Esophagus squamous epithelium (tissue), 4 donors: ENCODE data around the gene OR4C45.

Source experiments
- POLR2A ChIP-seq, 4 donors: fragments of 450-650 bp; IDR thresholded peaks; one replicate each; pipeline ENCODE4 v1.6.1; 2017; ENCODE audit warnings: antibody characterized with exemption in 4 of 4, mild to moderate bottlenecking in 4 of 4, moderate library complexity in 3 of 4
- TF ChIP-seq, protein P1 (sequence below), 6 experiments: fragments of 450-650 bp in 4 of 6; fragments of 200-600 bp in 2 of 6; sonication (generic) in 2 of 6; IDR thresholded peaks; one replicate each; pipeline ENCODE4 v1.5.1; 2016 to 2019; ENCODE audit warnings: antibody characterized with exemption in 6 of 6, mild to moderate bottlenecking in 4 of 6, moderate library complexity in 4 of 6

DNA sequence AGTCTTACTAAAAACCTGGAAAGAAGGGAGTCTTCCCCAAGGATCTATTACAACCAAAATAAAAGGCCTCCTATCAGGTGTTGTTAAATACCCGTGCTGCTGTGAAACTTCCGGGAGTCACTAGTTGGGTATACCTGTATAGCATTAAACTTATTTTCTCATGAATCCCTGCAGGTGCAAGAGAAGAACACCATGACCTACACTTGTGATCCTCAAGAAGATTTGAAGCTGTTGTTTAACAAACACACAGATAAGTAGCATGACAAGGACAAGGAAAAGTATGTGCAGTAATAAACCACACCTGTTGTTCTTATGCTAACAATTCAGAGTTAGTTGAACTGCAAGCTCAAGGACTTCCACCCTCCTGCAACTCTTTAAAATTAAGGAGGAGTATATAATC, 12.0 kb downstream of the OR4C45 start:
- TF ChIP-seq, protein P1, sequence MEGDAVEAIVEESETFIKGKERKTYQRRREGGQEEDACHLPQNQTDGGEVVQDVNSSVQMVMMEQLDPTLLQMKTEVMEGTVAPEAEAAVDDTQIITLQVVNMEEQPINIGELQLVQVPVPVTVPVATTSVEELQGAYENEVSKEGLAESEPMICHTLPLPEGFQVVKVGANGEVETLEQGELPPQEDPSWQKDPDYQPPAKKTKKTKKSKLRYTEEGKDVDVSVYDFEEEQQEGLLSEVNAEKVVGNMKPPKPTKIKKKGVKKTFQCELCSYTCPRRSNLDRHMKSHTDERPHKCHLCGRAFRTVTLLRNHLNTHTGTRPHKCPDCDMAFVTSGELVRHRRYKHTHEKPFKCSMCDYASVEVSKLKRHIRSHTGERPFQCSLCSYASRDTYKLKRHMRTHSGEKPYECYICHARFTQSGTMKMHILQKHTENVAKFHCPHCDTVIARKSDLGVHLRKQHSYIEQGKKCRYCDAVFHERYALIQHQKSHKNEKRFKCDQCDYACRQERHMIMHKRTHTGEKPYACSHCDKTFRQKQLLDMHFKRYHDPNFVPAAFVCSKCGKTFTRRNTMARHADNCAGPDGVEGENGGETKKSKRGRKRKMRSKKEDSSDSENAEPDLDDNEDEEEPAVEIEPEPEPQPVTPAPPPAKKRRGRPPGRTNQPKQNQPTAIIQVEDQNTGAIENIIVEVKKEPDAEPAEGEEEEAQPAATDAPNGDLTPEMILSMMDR (IDR thresholded peaks at IDR 0.05), result no peak
- no peak for TF ChIP-seq POLR2A (IDR thresholded peaks at IDR 0.05)
